HEK293T (cell line): ENCODE data around the gene HPDL.

ENCODE experiments used
- CTCF ChIA-PET: fragments of 350-600 bp; formaldehyde crosslinking; extraction: SDS; loops from one replicate; lab custom pipeline; 2021; ENCODE audit warnings: antibody characterized with exemption, inconsistent platforms; lab: Yijun Ruan, JAX
- POLR2A ChIA-PET: fragments of 350-600 bp; formaldehyde crosslinking; extraction: SDS; loops from one replicate; lab custom pipeline; 2020; ENCODE audit warnings: antibody characterized with exemption, inconsistent platforms; lab: Yijun Ruan, JAX
- DNase-seq: peaks from one replicate; pipeline ENCODE4 v3.0.0; 2012; ENCODE audit warnings: mixed read lengths; ENCODE audit errors: extremely low spot score
- ARNT ChIP-seq: fragments of 450-650 bp; IDR thresholded peaks from 2 replicates; pipeline ENCODE4 v1.6.1; 2017; ENCODE audit warnings: mild to moderate bottlenecking
- BHLHE40 ChIP-seq: fragments of 450-650 bp; IDR thresholded peaks from 2 replicates; pipeline ENCODE4 v1.6.1; 2016; ENCODE audit warnings: mild to moderate bottlenecking, moderate library complexity, borderline replicate concordance
- CTBP1 ChIP-seq: fragments of 450-650 bp; IDR thresholded peaks from 2 replicates; pipeline ENCODE4 v1.6.1; 2016; ENCODE audit warnings: borderline replicate concordance
- ELF4 ChIP-seq: fragments of 450-650 bp; IDR thresholded peaks from 2 replicates; pipeline ENCODE4 v1.6.1; 2017; ENCODE audit warnings: antibody characterized with exemption
- FOXA1 ChIP-seq: fragments of 450-650 bp; IDR thresholded peaks from 2 replicates; pipeline ENCODE4 v1.6.1; 2016; ENCODE audit warnings: mild to moderate bottlenecking
- FOXK2 ChIP-seq: fragments of 450-650 bp; IDR thresholded peaks from 2 replicates; pipeline ENCODE4 v1.6.1; 2016; ENCODE audit warnings: mild to moderate bottlenecking
- FOXM1 ChIP-seq: fragments of 450-650 bp; IDR thresholded peaks from 2 replicates; pipeline ENCODE4 v1.6.1; 2017; ENCODE audit warnings: mild to moderate bottlenecking, borderline replicate concordance
- HDGF ChIP-seq: fragments of 450-650 bp; IDR thresholded peaks from 2 replicates; pipeline ENCODE4 v1.6.1; 2017; ENCODE audit warnings: antibody characterized with exemption, borderline replicate concordance
- L3MBTL2 ChIP-seq: fragments of 450-650 bp; conservative IDR thresholded peaks from 2 replicates; pipeline ENCODE4 v1.6.1; 2016; ENCODE audit warnings: mild to moderate bottlenecking
- LEF1 ChIP-seq: fragments of 450-650 bp; IDR thresholded peaks from 2 replicates; pipeline ENCODE4 v1.6.1; 2017; ENCODE audit warnings: mild to moderate bottlenecking, borderline replicate concordance
- NFRKB ChIP-seq: fragments of 450-650 bp; IDR thresholded peaks from 2 replicates; pipeline ENCODE4 v1.6.1; 2016; ENCODE audit warnings: mild to moderate bottlenecking, moderate library complexity
- SP1 ChIP-seq: fragments of 450-650 bp; IDR thresholded peaks from 2 replicates; pipeline ENCODE4 v1.6.1; 2017
- SUZ12 ChIP-seq: fragments of 450-650 bp; IDR thresholded peaks from 2 replicates; pipeline ENCODE4 v1.6.1; 2016; ENCODE audit warnings: mild to moderate bottlenecking
- TARDBP ChIP-seq: fragments of 450-650 bp; IDR thresholded peaks from 2 replicates; pipeline ENCODE4 v1.6.1; 2016
- ZNF384 ChIP-seq: fragments of 450-650 bp; IDR thresholded peaks from 2 replicates; pipeline ENCODE4 v1.6.1; 2016
- TF ChIP-seq, protein P1 (sequence below): fragments of 450-650 bp; IDR thresholded peaks from 2 replicates; pipeline ENCODE4 v1.6.1; 2016

The HPDL gene

DNA sequence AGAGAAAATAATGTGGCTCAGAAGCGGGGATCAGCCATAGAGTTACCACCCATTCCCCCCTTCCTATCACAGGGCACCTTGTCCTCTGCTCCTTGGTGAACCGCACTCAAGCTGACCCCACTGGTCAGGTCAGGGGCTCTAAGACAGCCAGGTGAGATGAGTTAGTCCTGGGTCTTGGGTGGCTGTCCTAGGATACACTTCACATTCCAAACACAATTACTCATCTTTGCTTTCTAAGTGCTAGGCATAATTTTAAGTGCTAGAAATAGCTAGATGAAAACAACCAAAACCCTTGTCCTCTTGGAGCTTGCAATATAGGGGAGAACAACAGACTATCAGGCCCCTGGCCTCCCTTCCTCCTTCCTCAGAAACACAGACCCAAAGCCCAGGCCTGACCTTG is 21.3 kb downstream of the HPDL start:
- POLR2A ChIA-PET, result interaction anchor here (1.1 to 7.8 kb wide), 7 partner anchors 8 to 337 kb away, joined by 3 to 77 read pairs (median 6); partner anchors contain the start of genes CCDC163, HECTD3, MMACHC and MUTYH
- no peak for TF ChIP-seq CTBP1
- TF ChIP-seq SP1, result no peak
- TF ChIP-seq L3MBTL2, result no peak
- TF ChIP-seq, protein P1, sequence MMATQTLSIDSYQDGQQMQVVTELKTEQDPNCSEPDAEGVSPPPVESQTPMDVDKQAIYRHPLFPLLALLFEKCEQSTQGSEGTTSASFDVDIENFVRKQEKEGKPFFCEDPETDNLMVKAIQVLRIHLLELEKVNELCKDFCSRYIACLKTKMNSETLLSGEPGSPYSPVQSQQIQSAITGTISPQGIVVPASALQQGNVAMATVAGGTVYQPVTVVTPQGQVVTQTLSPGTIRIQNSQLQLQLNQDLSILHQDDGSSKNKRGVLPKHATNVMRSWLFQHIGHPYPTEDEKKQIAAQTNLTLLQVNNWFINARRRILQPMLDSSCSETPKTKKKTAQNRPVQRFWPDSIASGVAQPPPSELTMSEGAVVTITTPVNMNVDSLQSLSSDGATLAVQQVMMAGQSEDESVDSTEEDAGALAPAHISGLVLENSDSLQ, result no peak
- TF ChIP-seq FOXM1, result no peak
- no peak for TF ChIP-seq TARDBP
- TF ChIP-seq FOXK2, result no peak
- TF ChIP-seq BHLHE40, result no peak
- no peak for TF ChIP-seq ZNF384
- TF ChIP-seq NFRKB, result no peak
- TF ChIP-seq HDGF, result no peak
- TF ChIP-seq FOXA1, result no peak
- no peak for TF ChIP-seq ARNT
- no peak for TF ChIP-seq SUZ12
- no peak for DNase-seq
- CTCF ChIA-PET, result interaction anchor here (0.6 to 1.7 kb wide), 5 partner anchors 8 to 526 kb away, joined by 3 to 9 read pairs (median 3); no protein-coding TSS in a partner anchor

DNA sequence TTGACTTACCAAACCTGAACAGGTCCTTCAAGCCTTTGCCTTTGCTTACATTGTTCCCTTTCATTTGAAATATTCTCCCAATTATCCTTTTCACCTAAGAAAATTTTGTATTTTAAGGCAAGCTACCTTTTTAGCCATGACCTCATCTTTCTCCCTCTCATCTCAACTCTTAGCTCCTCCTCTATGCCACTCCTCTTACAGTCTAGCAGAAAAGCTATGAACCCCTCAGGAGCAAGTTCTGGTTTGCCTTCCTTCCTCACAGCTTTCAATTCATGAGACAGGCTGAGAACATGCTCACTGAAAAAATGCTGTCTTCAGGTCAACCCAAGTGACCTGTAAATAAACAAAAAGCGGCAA is 21.9 kb downstream of the HPDL start:
- DNase-seq, result no peak
- CTCF ChIA-PET, result interaction anchor here (1.0 to 1.1 kb wide), 2 partner anchors 10 to 11 kb away, joined by 3 to 4 read pairs; no protein-coding TSS in a partner anchor
- TF ChIP-seq, protein P1, result no peak
- TF ChIP-seq ZNF384, result no peak
- TF ChIP-seq SP1, result no peak
- TF ChIP-seq L3MBTL2, result no peak
- TF ChIP-seq FOXA1, result no peak
- no peak for TF ChIP-seq SUZ12
- TF ChIP-seq FOXM1, result no peak
- TF ChIP-seq CTBP1, result no peak
- TF ChIP-seq BHLHE40, result no peak
- TF ChIP-seq HDGF, result no peak
- no peak for TF ChIP-seq LEF1
- no peak for TF ChIP-seq ELF4
- TF ChIP-seq NFRKB, result no peak
- no peak for TF ChIP-seq TARDBP
- TF ChIP-seq FOXK2, result no peak
- no peak for TF ChIP-seq ARNT
- POLR2A ChIA-PET, result interaction anchor here (1.1 to 7.8 kb wide), 7 partner anchors 9 to 338 kb away, joined by 3 to 77 read pairs (median 6); partner anchors contain the start of genes CCDC163, HECTD3, MMACHC and MUTYH

DNA sequence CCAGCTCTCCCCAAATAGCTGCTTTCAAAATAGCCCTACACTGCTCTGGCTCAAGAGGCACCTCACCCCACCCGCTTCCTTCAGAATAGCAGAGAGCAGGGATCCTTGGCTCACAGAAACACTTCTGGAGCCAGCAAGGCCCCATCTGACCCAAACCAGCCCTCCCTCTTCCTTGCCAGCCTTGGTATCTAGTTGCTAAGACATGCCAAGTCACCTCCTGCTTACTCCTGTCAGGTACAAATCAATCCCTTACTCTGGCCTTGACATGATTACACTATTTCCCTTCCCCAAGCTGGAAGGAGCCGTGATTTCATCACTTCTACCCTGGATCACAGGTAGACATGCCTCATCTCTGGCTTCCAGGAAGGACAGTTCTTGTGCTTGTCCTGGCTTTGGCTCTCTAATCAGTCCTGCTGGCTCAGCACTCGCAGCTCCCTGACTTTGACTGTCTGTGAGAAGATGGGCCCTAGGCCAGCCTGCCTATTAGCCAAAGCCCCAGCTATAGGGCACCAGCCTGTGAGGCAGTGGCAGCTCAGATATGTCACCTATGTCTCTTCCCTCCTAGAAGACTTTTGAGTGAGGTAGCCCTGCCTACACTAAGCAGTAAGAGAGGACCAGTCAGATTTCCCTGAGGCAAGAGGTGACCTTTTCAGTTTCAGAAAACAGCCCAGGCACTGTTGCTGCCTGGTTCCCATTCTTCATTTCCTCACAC is 22.4 kb downstream of the HPDL start:
- POLR2A ChIA-PET, result interaction anchor here (1.3 to 7.8 kb wide), 5 partner anchors 9 to 338 kb away, joined by 3 to 77 read pairs (median 7); partner anchors contain the start of genes CCDC163, HECTD3, MMACHC and MUTYH

DNA sequence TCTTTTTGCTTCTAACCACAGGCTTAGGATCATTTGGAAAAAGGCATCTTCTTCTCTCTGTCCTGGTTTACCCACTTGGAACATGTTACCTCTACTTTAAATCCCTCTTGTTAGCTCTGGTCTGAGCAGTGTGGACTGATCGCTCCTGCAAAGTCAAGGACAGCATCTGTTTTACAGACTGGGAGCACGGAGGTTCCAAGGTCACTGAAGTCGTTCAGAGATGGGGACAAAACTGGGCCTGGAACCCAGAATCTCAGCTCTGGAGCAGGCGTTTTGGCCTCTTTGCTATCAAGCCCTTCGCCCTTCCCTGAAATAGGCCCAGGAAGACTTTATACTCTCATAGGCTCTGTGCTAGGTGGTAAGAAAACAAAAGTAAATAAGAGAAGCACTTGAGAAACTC is 24.8 kb downstream of the HPDL start:
- ChIA-PET CTCF (interaction anchor here (1.1 kb wide), 1 partner anchor 9 kb away, joined by 3 read pairs; no protein-coding TSS in a partner anchor), POLR2A (interaction anchor here (7.8 kb wide), 1 partner anchor 12 kb away, joined by 77 read pairs; the partner anchor contains the start of genes MUTYH and TOE1)
- no peak for DNase-seq
- TF ChIP-seq NFRKB (no peak), SUZ12 (no peak), ARNT (no peak), ELF4 (no peak), LEF1 (no peak), FOXK2 (no peak), ZNF384 (no peak), SP1 (no peak), L3MBTL2 (no peak), FOXA1 (no peak), BHLHE40 (no peak), HDGF (no peak), CTBP1 (no peak), FOXM1 (no peak), TARDBP (no peak)
- TF ChIP-seq, protein P1, result no peak

More for the DNA sequence above, 22.4 kb downstream of the HPDL start:
- CTCF ChIA-PET, result interaction anchor here (0.6 to 1.1 kb wide), 3 partner anchors 9 to 23 kb away, joined by 3 to 4 read pairs (median 4); no protein-coding TSS in a partner anchor
- DNase-seq, result no peak
- TF ChIP-seq FOXK2 (no peak), FOXM1 (no peak), L3MBTL2 (no peak), ARNT (no peak), LEF1 (no peak), TARDBP (no peak), HDGF (no peak)

DNA sequence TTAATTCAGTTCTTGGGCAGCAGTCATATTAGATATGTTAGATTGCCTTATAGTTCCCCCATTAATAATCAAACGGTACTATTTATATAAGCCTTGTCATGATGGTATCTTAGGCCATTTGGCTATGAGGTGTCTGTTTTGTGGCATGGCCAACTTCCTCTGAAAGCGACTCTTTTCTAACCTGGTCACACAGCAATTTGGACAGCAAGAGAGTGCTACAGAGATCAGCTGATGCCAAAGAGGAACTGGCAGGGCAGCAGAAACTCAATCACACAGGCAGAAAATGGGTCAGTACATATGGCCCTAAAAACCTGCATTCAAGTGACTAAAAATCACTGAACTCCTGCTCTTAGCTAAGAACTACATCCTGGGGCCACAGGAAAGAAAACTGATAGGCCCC is 27.0 kb downstream of the HPDL start:
- CTCF ChIA-PET, result interaction anchor here (1.4 kb wide), 1 partner anchor 139 kb away, joined by 5 read pairs; no protein-coding TSS in a partner anchor
- no peak for DNase-seq
- POLR2A ChIA-PET, result interaction anchor here (7.8 kb wide), 1 partner anchor 14 kb away, joined by 77 read pairs; the partner anchor contains the start of genes MUTYH and TOE1
- TF ChIP-seq L3MBTL2, result no peak
- no peak for TF ChIP-seq FOXA1
- TF ChIP-seq LEF1, result no peak
- no peak for TF ChIP-seq CTBP1
